ENCODE results near the gene IL4I1.

The IL4I1 gene

DNA sequence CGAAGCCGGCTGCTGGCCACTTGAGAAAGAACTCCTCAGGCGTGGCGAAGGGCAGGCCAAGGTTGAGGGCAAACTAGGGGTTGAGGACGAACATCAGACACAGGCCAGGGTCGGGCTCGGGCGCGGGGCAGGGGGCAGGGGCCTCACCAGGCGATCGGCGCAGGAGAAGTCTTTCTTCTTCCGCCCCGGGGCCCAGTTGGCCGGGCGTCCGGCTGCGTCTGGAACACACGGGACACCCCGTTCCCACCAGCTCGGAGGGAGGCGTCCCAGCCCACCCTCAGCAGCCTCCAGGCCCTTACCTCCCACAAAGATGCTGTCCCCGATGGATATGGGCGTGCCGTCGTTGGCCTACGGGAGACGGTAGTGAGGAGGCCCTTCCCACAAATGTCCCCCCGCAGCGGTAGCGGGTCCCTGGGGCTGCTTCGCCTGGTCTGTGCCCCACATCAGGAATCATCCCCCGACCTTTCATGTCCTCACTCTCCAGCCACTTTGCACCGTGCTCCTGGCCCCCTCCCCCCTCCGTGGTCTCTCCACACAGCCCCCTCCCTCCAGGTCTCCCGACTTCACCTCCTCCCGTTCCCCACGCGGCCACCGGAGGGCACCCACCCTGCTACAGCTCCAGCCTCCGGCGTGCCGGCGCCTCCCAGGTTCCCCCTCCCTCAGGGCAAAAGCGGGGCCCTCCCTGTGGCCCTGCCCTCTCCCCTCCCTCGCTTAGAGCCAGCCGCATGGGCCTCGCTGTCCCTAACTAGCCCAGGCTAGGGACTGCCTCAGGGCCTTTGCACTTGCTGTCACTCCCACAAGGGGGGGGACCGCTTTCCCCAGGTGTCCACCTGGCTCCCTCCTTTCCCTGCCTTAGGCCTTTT, 34.1 kb downstream of the IL4I1 start:
- H3K36me3 Mint-ChIP-seq (ENCODE audit: low read depth): peaks cover 100% of the 10 kb centered on the region
- no peak overlapping the region for H3K4me3 Mint-ChIP-seq
- intact Hi-C loops (cut with micrococcal nuclease): no loop called here
- H3K27me3 Mint-ChIP-seq: no peaks in the 10 kb centered on the region
- H3K9me3 Mint-ChIP-seq: no peaks in the 10 kb centered on the region
- H3K4me1 Mint-ChIP-seq (ENCODE audit: low read depth): peaks cover 45% of the 10 kb centered on the region
- no peak overlapping the region for H3K27ac Mint-ChIP-seq

DNA sequence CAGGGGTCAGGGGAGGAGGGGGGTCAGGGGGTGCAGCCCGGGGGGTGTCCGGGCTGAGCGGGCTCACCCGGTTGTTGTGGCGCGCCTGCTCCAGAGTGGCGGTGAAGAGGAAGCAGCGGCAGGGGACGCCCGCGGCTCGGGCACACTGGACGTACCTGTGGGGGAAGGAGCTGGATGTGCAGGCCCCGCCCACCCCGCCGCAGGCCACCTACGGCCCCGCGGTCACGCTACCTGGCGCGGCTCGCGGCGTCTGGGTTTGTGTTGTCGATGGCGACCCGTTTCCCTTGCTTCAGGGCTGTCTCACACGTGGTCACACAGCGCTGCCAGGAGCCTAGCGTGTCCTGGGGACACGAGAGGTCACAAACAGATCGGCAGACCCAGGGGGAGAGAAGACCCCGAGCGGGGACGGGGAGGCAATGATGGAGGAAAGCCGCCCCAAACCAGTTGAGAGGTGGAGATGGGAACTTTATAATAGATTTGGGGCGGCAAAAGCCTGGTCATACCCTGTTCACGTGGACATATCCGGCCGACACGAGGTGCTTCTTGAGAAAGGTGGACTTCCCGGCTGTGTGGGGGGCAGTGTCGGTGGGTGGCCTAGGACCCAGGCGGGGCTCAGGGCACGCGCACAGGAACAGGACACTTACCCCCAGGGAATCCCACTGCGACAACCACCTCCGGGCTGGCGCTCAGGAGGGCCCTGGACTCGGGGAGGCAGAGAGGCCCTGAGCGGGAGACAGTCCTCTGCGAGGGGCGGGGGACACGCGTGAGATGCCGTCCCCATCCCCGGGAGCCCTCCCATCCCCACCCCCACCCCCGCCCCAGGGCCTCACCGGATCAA, 34.9 kb downstream of the IL4I1 start:
- no peak overlapping the region for H3K27ac Mint-ChIP-seq
- no peak overlapping the region for H3K4me3 Mint-ChIP-seq
- H3K9me3 Mint-ChIP-seq: no peaks in the 10 kb centered on the region
- intact Hi-C loops (cut with micrococcal nuclease): no loop called here
- peaks cover 43% of the 10 kb centered on the region for H3K4me1 Mint-ChIP-seq (ENCODE audit: low read depth)
- no peaks in the 10 kb centered on the region for H3K27me3 Mint-ChIP-seq
- H3K36me3 Mint-ChIP-seq (ENCODE audit: low read depth): peaks cover 100% of the 10 kb centered on the region

DNA sequence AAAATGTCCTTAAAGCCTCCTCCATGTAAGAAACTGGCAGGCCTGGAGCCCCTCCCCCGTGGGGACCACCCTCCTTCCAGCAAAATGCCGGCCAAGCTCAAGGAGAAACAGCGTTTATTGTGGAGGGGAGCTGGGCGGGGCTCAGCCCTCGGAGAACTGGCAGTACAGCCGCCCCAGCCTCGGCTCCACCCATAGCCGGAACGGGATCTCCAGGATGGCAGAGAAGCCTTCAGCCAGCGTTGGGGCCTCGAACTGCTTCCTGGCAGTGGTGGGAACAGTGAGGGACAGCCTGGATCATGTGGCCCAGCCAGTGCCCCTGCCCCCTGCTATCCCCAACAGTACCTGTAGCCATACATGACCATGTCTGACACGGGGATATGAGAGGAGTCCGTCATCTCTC, 35.6 kb downstream of the IL4I1 start:
- Mint-ChIP-seq H3K36me3 (ENCODE audit: low read depth) (peaks cover 100% of the 10 kb centered on the region), H3K27ac (no peak overlapping the region), H3K4me3 (no peak overlapping the region), H3K9me3 (no peaks in the 10 kb centered on the region), H3K27me3 (no peaks in the 10 kb centered on the region), H3K4me1 (ENCODE audit: low read depth) (peaks cover 36% of the 10 kb centered on the region)
- intact Hi-C loops (cut with micrococcal nuclease): no loop called here

DNA sequence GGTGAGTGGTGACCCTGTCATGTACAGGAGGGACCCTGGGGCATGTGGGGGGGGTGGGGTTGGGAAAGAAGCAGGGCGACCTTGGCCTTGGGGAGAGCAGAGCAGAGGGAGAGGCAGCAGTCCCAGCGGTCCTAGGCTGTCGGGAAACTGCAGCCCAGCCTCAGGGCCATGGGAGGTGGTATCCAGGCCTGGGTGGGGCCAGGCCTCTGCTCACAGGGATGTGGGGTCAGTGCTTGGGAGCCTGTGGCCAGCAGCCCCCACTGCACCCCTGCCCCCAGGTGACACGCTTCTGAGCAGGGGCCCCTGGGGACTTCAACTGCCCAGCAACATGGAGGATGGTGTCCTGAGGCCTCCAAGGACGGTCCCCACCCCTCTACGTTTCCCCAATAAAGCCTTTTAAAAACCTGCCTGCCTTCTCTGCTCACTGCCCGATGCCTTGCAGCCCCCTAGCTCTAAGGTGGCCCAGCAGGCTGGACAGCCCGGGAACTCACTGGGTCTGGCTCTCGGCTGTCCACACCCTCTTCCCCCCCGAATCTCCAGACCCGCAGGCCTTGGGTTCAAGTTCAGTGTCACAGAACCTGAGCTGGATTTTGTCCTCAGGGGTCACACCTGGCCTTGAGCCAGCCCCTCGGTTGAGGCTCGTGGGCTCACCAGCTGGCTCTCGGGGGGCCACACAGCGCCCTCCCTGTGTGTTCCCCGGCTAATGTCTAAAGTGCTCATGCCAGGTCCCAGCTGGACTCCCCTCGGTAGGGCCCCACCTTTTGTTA, 36.2 kb downstream of the IL4I1 start:
- no peak overlapping the region for H3K4me3 Mint-ChIP-seq
- H3K4me1 Mint-ChIP-seq (ENCODE audit: low read depth): peaks cover 33% of the 10 kb centered on the region
- no peaks in the 10 kb centered on the region for H3K27me3 Mint-ChIP-seq
- no peaks in the 10 kb centered on the region for H3K9me3 Mint-ChIP-seq
- H3K36me3 Mint-ChIP-seq (ENCODE audit: low read depth): peaks cover 100% of the 10 kb centered on the region
- intact Hi-C loops (cut with micrococcal nuclease): no loop called here
- H3K27ac Mint-ChIP-seq: no peak overlapping the region

DNA sequence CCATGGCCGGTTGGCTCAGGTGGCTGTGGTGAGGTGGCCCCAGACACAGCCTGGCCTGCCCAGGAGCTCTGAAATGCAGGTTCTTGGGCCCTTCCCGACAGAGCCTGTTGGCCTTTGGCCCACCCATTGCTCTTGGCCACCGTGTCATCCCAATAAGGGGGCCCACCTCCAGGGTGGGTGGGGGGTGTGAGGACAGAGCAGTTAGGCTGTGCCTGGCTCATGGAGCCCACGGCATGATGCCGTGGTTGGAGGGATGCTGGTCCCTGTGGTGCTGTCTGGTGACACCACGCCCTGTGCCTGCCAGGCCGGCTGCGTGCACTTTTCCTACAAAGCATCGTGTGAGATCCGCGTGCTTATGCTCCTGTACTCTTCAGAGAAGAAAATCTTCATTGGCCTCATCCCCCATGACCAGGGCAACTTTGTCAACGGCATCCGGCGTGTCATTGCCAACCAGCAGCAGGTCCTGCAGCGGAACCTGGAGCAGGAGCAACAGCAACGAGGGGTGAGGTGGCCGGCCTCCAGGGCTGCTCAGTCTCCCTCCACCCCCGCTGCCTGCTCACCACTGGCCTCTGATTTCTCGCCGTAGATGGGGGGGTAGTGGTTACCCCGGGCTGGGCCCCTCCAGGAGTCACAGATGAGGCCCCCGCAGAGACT, 36.9 kb downstream of the IL4I1 start:
- Mint-ChIP-seq H3K27me3 (no peaks in the 10 kb centered on the region), H3K27ac (no peak overlapping the region), H3K9me3 (no peaks in the 10 kb centered on the region), H3K36me3 (ENCODE audit: low read depth) (peaks cover 100% of the 10 kb centered on the region), H3K4me1 (ENCODE audit: low read depth) (peaks cover 31% of the 10 kb centered on the region), H3K4me3 (no peak overlapping the region)
- intact Hi-C loops (cut with micrococcal nuclease): no loop called here

DNA sequence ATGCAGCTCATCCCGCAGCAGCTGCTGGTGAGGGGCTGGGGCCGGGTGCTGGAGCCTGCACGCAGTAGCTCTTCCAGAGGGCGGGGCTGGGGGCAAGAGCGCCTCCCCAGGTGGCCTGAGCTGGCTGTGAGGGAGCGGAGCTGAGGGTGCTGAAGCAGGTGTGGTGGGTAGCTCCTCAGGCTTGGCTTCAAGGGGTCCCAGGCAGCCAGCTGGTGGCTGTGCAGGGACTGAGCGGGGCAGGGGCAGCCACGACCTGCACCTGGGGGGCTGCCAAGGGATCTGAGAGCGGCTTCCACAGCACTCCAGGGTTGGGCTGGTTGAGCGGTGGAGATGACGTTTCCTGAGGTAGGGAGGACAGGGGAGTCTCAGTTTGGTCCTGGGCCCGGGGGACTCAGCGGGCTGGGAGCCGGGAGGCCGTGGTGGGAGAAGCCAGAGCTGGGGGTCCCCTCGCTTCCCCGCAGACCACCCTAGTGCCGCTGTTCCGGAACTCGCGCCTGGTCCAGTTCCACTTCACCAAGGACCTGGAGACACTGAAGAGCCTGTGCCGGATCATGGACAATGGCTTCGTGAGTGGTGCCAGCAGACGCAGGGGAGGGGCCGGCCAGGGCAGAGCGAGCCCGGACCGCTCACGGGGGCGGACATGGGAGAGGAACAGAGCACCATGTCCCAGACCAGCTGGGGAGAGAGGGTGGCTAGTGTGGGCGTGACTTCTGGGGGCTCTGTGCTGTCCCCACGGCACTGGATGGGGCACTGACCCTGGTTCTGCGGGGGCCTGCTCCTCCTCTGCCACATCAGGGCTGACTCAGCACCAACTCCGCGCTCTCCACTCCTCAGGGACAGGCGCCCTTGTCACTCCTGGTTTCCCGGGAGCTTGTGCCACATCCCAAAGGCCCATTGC, 38.4 kb downstream of the IL4I1 start:
- H3K27me3 Mint-ChIP-seq: no peaks in the 10 kb centered on the region
- no peak overlapping the region for H3K4me3 Mint-ChIP-seq
- intact Hi-C loops (cut with micrococcal nuclease): no loop called here
- no peak overlapping the region for H3K27ac Mint-ChIP-seq
- peaks cover 28% of the 10 kb centered on the region for H3K4me1 Mint-ChIP-seq (ENCODE audit: low read depth)
- H3K9me3 Mint-ChIP-seq: no peaks in the 10 kb centered on the region
- H3K36me3 Mint-ChIP-seq (ENCODE audit: low read depth): peaks cover 87% of the 10 kb centered on the region

DNA sequence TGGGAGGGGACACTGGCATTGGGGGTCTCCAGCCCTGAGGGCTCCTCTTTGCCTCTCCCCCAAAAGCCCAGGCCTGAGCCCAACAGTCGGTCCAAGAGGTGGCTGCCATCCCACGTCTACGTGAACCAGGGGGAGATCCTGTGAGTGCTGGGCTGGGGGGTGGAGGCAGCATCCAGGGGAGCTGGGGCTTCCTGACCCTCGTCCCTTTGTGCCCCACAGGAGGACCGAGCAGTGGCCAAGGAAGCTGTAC, 38.9 kb downstream of the IL4I1 start:
- Mint-ChIP-seq H3K27ac (no peak overlapping the region), H3K9me3 (no peaks in the 10 kb centered on the region), H3K4me3 (no peak overlapping the region), H3K4me1 (ENCODE audit: low read depth) (peaks cover 27% of the 10 kb centered on the region), H3K27me3 (peaks cover under 1% of the 10 kb centered on the region), H3K36me3 (ENCODE audit: low read depth) (peaks cover 81% of the 10 kb centered on the region)
- intact Hi-C loops (cut with micrococcal nuclease): no loop called here

DNA sequence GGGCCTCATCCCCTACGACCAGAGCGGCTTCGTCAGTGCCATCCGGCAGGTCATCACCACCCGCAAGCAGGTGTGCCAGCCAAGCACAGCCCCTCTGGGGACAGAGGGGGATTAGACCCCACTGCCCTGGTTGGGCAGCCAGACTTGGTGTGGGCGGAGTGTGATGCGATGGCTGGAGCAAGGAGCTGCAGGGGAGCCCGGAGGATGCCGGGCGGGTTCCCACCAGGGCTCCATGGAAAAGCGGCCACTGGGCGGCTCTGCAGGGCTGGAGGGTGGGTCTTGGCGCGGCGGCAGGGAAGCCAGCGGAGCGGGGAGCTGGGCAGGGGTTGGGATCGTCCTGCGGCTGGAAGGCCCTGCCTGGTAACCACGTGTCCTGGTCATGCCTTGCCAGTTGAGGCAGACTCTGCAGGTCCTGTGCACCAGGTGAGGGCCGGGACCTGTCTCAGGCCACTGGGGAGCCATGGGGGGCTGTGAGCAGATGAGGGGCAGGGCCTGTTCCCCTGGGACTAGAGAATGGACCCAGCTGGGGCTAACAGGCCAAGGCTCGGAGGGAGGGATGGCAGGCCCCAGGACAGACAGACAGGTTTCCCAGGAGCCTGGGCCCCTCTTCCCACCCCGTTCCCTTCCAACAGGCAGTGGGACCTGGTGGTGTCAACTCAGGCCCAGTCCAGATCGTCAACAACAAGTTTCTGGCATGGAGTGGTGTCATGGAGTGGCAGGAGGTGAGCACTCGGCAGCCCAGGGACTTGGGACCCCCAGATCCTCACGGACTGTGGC, 39.4 kb downstream of the IL4I1 start:
- Mint-ChIP-seq H3K4me3 (no peak overlapping the region), H3K4me1 (ENCODE audit: low read depth) (peaks cover 32% of the 10 kb centered on the region), H3K9me3 (no peaks in the 10 kb centered on the region), H3K36me3 (ENCODE audit: low read depth) (peaks cover 76% of the 10 kb centered on the region), H3K27ac (no peak overlapping the region), H3K27me3 (peaks cover 6% of the 10 kb centered on the region)
- intact Hi-C loops (cut with micrococcal nuclease): no loop called here

DNA sequence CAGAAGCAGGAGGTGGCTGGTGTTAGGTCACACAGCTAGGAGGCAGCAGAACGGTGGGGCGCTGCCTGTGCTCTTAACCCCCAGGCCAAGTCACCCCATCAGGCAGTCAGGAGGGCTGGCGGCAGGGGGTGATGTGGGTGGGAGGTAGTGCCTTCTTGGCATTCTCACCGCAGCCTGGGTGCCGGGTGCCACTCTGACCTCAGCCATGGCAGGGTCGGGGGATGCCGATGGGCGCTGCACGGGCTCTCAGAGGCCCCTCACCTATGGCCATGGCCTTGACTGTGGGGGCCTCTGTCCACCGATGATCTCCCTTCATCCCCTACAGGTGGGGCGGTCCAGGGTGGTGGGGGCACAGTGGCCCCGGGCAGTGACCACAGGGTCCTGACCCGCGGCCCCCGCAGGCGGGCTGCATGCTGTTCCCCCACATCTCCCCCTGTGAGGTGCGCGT, 40.1 kb downstream of the IL4I1 start:
- intact Hi-C loops (cut with micrococcal nuclease): no loop called here
- peaks cover 12% of the 10 kb centered on the region for H3K27me3 Mint-ChIP-seq
- no peak overlapping the region for H3K27ac Mint-ChIP-seq
- peaks cover 76% of the 10 kb centered on the region for H3K36me3 Mint-ChIP-seq (ENCODE audit: low read depth)
- no peak overlapping the region for H3K4me3 Mint-ChIP-seq
- H3K4me1 Mint-ChIP-seq (ENCODE audit: low read depth): peaks cover 36% of the 10 kb centered on the region
- H3K9me3 Mint-ChIP-seq: no peaks in the 10 kb centered on the region

DNA sequence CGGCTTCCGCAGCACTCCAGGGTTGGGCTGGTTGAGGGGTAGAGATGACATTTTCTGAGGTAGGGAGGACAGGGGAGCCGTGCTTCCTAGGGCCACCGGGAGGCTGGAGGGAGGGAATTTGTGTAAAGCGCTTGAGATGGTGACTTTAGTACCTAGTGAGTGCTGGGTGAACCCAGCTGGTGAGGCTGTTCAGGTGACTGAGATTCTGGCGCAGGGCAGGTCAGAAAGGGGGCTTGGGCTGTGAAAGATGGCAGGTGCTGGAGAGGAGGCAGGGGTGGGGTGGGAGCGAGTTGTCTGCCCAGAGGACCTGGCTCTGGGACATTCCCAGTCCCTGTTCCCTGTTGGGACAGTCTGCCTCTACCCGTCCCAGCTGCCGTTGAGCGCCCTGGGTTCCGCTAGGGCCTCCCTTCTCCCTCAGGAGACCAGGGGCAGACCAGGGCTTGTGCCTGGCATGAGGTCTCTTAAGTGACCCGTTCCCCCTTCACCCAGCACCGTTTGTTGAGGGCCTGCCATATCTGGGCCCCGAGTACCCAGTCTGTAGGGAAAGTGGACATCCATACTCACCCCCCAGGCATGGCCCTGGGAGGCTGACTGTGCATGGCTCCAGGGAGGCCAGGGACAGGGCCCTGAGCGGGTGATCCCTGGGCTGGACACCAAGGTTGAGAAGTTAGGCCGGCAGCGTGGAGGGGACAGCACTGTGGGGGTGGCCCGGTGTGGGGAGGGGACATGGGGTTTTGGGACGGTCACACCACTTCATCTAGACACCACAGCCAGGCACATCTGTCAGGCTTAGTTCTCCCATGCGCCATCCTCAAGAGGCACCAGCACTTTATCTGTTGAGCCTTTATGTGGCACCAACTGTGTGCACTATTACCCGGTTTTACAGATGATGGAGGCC, 40.8 kb downstream of the IL4I1 start:
- intact Hi-C loops (cut with micrococcal nuclease): no loop called here
- H3K4me3 Mint-ChIP-seq: no peak overlapping the region
- peaks cover 33% of the 10 kb centered on the region for H3K4me1 Mint-ChIP-seq (ENCODE audit: low read depth)
- H3K9me3 Mint-ChIP-seq: no peaks in the 10 kb centered on the region
- H3K27me3 Mint-ChIP-seq: peaks cover 12% of the 10 kb centered on the region
- peaks cover 71% of the 10 kb centered on the region for H3K36me3 Mint-ChIP-seq (ENCODE audit: low read depth)
- H3K27ac Mint-ChIP-seq: no peak overlapping the region

DNA sequence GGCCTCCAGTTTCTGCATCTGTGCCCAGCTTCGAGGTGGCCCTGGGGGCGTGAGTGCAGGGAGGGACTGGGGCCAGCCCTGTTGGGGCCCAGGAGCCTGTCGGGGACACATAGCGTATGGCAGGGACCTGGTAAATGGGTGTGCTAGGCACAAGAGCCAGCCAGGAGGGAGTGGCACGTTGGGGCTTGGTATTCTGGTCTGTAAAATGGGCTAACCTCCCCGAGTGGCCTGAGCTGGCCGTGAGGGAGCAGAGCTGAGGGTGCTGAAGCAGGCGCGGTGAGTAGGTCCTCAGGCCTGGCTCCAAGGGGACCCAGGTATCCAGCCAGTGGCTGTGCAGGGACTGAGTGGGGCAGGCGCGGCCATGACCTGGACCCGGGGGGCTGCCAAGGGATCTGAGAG, 41.4 kb downstream of the IL4I1 start:
- H3K4me1 Mint-ChIP-seq (ENCODE audit: low read depth): peaks cover 31% of the 10 kb centered on the region
- H3K36me3 Mint-ChIP-seq (ENCODE audit: low read depth): peaks cover 71% of the 10 kb centered on the region
- no peak overlapping the region for H3K27ac Mint-ChIP-seq
- H3K4me3 Mint-ChIP-seq: no peak overlapping the region
- intact Hi-C loops (cut with micrococcal nuclease): no loop called here
- peaks cover 12% of the 10 kb centered on the region for H3K27me3 Mint-ChIP-seq
- H3K9me3 Mint-ChIP-seq: peaks cover under 1% of the 10 kb centered on the region

Measured in dendritic cell treated with granulocyte-macrophage colony-stimulating factor and Interleukin-4, amounts not matched to agents 40 ng/mL and 50 ng/mL, for 4 days (primary cell).